Measurements from ENCODE around the gene PHLDA1. TPM values are rescaled to one million over a fixed set of nuclear protein-coding genes. Genes with fewer than 3 reads are reported as not detected.
A peak's percentile ranks its signal among the peaks of the same experiment; 100 is the strongest.

The PHLDA1 gene
- total RNA-seq, 2 experiments from 2014 or later = 6.5 TPM

- H3K9me3 Mint-ChIP-seq = no peaks in the 10 kb centered on the region
- H3K4me1 Mint-ChIP-seq (ENCODE audit: low read depth) = peaks cover 13% of the 10 kb centered on the region
- H3K4me3 Mint-ChIP-seq = no peak overlapping the region
- H3K4me1 ChIP-seq (ENCODE audit: insufficient read depth, low read length) = no peaks in the 10 kb centered on the region
- H3K27me3 ChIP-seq (ENCODE audit: control insufficient read depth in 1 of 2, insufficient read depth in 2 of 2, low read length in 2 of 2) = no peaks in the 10 kb centered on the region
- peaks cover 97% of the 10 kb centered on the region for H3K36me3 Mint-ChIP-seq (ENCODE audit: low read depth)
- DNase-seq (no peak), ATAC-seq (ENCODE audit: poor library complexity) (no peak)
- H3K4me3 ChIP-seq (ENCODE audit: low read length) = no peak overlapping the region
- peaks cover 88% of the 10 kb centered on the region for H3K36me3 ChIP-seq (ENCODE audit: insufficient read depth, low read length)
- ChIA-PET POLR2A (no interaction called here), CTCF (no interaction called here)
- H3K27me3 Mint-ChIP-seq = no peaks in the 10 kb centered on the region
- H3K27ac Mint-ChIP-seq = peak overlapping the region; percentile 24
- H3K9me3 ChIP-seq (ENCODE audit: control insufficient read depth in 1 of 2, insufficient read depth in 1 of 2, low read length in 2 of 2) = no peaks in the 10 kb centered on the region
- intact Hi-C loops (cut with DNase I, micrococcal nuclease) = loop anchor here in 1 of 2 experiments (10.0 kb wide), 1 partner anchor 397 kb away; no protein-coding TSS in a partner anchor
- TF ChIP-seq CTCF (IDR thresholded peaks at IDR 0.05) = no peak
- H3K27ac ChIP-seq (ENCODE audit: low read depth in 1 of 2, low read length in 2 of 2) = no peak overlapping the region
Observed at GRCh38 chr12:76057326-76057725, 25.8 kb upstream of the PHLDA1 start.

- DNase-seq (no peak), ATAC-seq (ENCODE audit: poor library complexity) (no peak)
- Mint-ChIP-seq H3K36me3 (ENCODE audit: low read depth) (peaks cover 95% of the 10 kb centered on the region), H3K4me3 (no peak overlapping the region), H3K9me3 (no peaks in the 10 kb centered on the region), H3K27ac (no peak overlapping the region), H3K27me3 (no peaks in the 10 kb centered on the region), H3K4me1 (ENCODE audit: low read depth) (peaks cover 5% of the 10 kb centered on the region)
- TF ChIP-seq CTCF (IDR thresholded peaks at IDR 0.05) = no peak
- ChIA-PET POLR2A (no interaction called here), CTCF (no interaction called here)
- Histone ChIP-seq H3K4me3 (ENCODE audit: low read length) (no peak overlapping the region), H3K27ac (ENCODE audit: low read depth in 1 of 2, low read length in 2 of 2) (no peak overlapping the region), H3K36me3 (ENCODE audit: insufficient read depth, low read length) (peaks cover 86% of the 10 kb centered on the region), H3K9me3 (ENCODE audit: control insufficient read depth in 1 of 2, insufficient read depth in 1 of 2, low read length in 2 of 2) (no peaks in the 10 kb centered on the region), H3K4me1 (ENCODE audit: insufficient read depth, low read length) (no peaks in the 10 kb centered on the region), H3K27me3 (ENCODE audit: control insufficient read depth in 1 of 2, insufficient read depth in 2 of 2, low read length in 2 of 2) (no peaks in the 10 kb centered on the region)
- intact Hi-C loops (cut with DNase I, micrococcal nuclease) = loop anchor here in 1 of 2 experiments (10.0 kb wide), 1 partner anchor 399 kb away; no protein-coding TSS in a partner anchor
Observed at GRCh38 chr12:76055393-76055792, 23.8 kb upstream of the PHLDA1 start.

- no peak for TF ChIP-seq CTCF (IDR thresholded peaks at IDR 0.05)
- no peak overlapping the region for H3K4me3 Mint-ChIP-seq
- H3K4me1 Mint-ChIP-seq (ENCODE audit: low read depth) = no peaks in the 10 kb centered on the region
- ChIA-PET CTCF (interaction anchor here (0.9 to 2.4 kb wide), 2 partner anchors 13 kb away, joined by 6 to 7 read pairs; no protein-coding TSS in a partner anchor), POLR2A (no interaction called here)
- no peak for ATAC-seq (ENCODE audit: poor library complexity)
- H3K27me3 Mint-ChIP-seq = no peaks in the 10 kb centered on the region
- peaks cover 75% of the 10 kb centered on the region for H3K36me3 Mint-ChIP-seq (ENCODE audit: low read depth)
- no peak overlapping the region for H3K27ac ChIP-seq (ENCODE audit: low read depth in 1 of 2, low read length in 2 of 2)
- H3K27ac Mint-ChIP-seq = no peak overlapping the region
- intact Hi-C loops (cut with DNase I, micrococcal nuclease) = loop anchor here (5.0 to 10.0 kb wide), 2 partner anchors 33 to 405 kb away; partner anchors contain the start of gene NAP1L1 (in 1 of the 2)
- H3K27me3 ChIP-seq (ENCODE audit: control insufficient read depth in 1 of 2, insufficient read depth in 2 of 2, low read length in 2 of 2) = no peaks in the 10 kb centered on the region
- H3K36me3 ChIP-seq (ENCODE audit: insufficient read depth, low read length) = peaks cover 71% of the 10 kb centered on the region
- H3K9me3 ChIP-seq (ENCODE audit: control insufficient read depth in 1 of 2, insufficient read depth in 1 of 2, low read length in 2 of 2) = no peaks in the 10 kb centered on the region
- no peak for DNase-seq
- H3K4me1 ChIP-seq (ENCODE audit: insufficient read depth, low read length) = no peaks in the 10 kb centered on the region
- no peaks in the 10 kb centered on the region for H3K9me3 Mint-ChIP-seq
- no peak overlapping the region for H3K4me3 ChIP-seq (ENCODE audit: low read length)
Observed at GRCh38 chr12:76049575-76050251, 18.1 kb upstream of the PHLDA1 start.

All from CD4-positive, alpha-beta T cell (primary cell).